Right kidney (tissue), 1 donor: ENCODE data around the gene SELENOM.

Experiments used
- DNase-seq: peaks from one replicate; pipeline ENCODE4 v3.0.0-alpha.2; 2016

SELENOM gene

GRCh38 chr22:31091106-31091975 lies 16.0 kb downstream of the SELENOM start:
- no peak for DNase-seq

- no peak for DNase-seq
Observed at GRCh38 chr22:31090217-31091085, 16.9 kb downstream of the SELENOM start.

- no peak for DNase-seq
Observed at GRCh38 chr22:31089160-31090100, 17.9 kb downstream of the SELENOM start.

GRCh38 chr22:31088233-31088986 lies 19.0 kb downstream of the SELENOM start:
- DNase-seq, result no peak

GRCh38 chr22:31087744-31088215 lies 19.6 kb downstream of the SELENOM start:
- no peak for DNase-seq

GRCh38 chr22:31086703-31087330 lies 20.6 kb downstream of the SELENOM start:
- no peak for DNase-seq

- no peak for DNase-seq
Observed at GRCh38 chr22:31085928-31086327, 21.4 kb downstream of the SELENOM start.

- DNase-seq, result no peak
Observed at GRCh38 chr22:31085493-31085824, 21.9 kb downstream of the SELENOM start.

- DNase-seq, result peak; percentile 88
Observed at GRCh38 chr22:31084811-31085492, 22.4 kb downstream of the SELENOM start.

GRCh38 chr22:31083923-31084810 lies 23.2 kb downstream of the SELENOM start:
- DNase-seq, result peak; percentile 87

GRCh38 chr22:31083377-31083768 lies 24.0 kb downstream of the SELENOM start:
- DNase-seq, result no peak

GRCh38 chr22:31082606-31083376 lies 24.6 kb downstream of the SELENOM start:
- no peak for DNase-seq

- no peak for DNase-seq
Observed at GRCh38 chr22:31081963-31082605, 25.3 kb downstream of the SELENOM start.

GRCh38 chr22:31080848-31081649 lies 26.3 kb downstream of the SELENOM start, which contains the start of gene SMTN:
SMTN (plus strand) TSS chr22:31081318; CDS start chr22:31083259, 1,941 bp downstream.
- peak; percentile 99 for DNase-seq

GRCh38 chr22:31080164-31080847 lies 27.1 kb downstream of the SELENOM start:
- no peak for DNase-seq

GRCh38 chr22:31079095-31079642 lies 28.2 kb downstream of the SELENOM start:
- DNase-seq, result no peak
